GM12873 (cell line): ENCODE data around the gene KIAA0513.

Experiments
- TF ChIP-seq, protein P1 (sequence below): IDR thresholded peaks from 2 replicates; pipeline ENCODE4 v1.5.1; 2012; ENCODE audit warnings: low read depth, mild to moderate bottlenecking, moderate library complexity, low read length, control low read depth; ENCODE audit not compliant: insufficient read depth; ENCODE audit errors: missing control alignments

The KIAA0513 gene

DNA sequence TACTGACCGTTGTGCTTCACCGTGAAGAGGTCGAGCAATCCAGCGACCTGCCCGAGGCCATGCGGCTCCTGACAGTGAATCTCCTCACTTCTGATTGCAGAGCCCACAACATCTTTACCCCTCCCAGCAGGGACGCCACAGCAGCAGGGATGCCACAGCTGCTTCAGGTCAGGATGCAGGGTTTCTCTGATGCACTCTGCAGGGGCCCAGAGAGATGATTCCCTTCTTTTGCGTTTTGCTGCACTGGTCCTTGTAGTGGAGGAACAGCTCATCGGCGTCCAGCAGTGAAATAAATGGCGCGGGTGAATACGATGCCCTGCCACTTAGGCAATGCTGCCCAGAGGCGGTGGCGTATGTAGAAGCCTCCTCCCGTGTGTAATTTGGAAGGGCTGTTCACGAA is 5.6 kb downstream of the KIAA0513 start:
- TF ChIP-seq, protein P1, sequence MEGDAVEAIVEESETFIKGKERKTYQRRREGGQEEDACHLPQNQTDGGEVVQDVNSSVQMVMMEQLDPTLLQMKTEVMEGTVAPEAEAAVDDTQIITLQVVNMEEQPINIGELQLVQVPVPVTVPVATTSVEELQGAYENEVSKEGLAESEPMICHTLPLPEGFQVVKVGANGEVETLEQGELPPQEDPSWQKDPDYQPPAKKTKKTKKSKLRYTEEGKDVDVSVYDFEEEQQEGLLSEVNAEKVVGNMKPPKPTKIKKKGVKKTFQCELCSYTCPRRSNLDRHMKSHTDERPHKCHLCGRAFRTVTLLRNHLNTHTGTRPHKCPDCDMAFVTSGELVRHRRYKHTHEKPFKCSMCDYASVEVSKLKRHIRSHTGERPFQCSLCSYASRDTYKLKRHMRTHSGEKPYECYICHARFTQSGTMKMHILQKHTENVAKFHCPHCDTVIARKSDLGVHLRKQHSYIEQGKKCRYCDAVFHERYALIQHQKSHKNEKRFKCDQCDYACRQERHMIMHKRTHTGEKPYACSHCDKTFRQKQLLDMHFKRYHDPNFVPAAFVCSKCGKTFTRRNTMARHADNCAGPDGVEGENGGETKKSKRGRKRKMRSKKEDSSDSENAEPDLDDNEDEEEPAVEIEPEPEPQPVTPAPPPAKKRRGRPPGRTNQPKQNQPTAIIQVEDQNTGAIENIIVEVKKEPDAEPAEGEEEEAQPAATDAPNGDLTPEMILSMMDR, result no peak

DNA sequence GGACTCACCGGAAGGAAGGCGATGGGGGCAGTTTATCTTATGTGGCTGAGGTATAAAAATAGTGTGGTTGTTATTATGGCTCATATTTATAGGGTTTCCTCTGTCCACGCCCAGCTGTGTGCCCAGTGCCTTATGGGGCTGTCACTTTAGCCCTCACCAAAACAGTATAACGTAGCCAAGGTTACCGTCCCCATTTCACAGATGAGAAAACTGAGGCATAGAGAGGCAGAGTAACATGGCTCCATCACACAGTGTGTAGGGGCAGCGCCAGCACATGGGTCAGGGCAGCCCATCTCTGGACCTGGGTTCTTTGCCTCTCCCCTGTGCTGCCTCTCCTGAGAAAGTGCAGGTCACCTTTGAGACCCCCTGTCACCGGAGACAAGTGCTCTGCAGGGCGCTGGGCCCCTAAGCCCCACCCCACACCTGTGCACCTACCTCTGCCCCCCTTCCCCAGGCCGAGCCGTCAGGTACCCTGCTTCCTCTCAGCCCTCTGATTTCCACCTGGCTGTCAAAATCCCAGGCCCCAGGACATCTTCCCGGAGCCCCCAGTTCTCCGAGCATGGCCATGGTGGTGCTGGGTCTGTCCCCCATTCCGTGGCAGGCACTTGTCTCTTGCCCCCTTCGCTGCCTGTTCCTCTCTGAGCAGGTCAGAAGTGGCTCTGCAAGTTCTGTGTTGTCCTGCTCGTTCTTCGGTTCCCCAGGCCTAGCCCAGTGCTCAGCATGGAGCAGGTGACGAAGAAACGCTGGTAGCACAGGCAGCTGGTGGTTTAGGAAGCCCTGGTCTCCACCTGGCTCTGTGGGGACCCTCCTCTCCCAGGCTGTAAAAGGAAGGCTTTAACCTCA is 7.2 kb downstream of the KIAA0513 start:
- TF ChIP-seq, protein P1, result no peak

- TF ChIP-seq, protein P1, result no peak
These were observed 8.8 kb downstream of the KIAA0513 start for GRCh38 chr16:85036236-85037049.

DNA sequence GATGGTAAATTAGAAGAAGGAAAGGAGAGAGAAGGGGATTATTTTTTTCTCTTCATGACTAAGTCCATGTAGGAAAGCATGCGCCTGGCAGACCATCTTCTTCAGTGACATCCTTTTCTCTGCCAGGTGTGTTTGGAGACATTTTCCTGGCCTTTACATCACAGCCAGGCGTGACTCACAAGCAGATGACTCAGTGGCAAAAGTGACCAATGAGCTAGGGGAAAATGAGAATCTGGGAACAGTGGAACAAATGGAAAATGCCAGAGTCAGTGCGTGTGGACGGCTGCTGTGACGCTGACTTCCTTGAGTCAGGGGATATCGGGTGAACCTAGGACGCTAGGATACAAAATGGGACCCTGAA is 9.4 kb downstream of the KIAA0513 start:
- TF ChIP-seq, protein P1, result no peak

- TF ChIP-seq, protein P1, result no peak
These were observed 10.1 kb downstream of the KIAA0513 start for GRCh38 chr16:85037721-85038120.

DNA sequence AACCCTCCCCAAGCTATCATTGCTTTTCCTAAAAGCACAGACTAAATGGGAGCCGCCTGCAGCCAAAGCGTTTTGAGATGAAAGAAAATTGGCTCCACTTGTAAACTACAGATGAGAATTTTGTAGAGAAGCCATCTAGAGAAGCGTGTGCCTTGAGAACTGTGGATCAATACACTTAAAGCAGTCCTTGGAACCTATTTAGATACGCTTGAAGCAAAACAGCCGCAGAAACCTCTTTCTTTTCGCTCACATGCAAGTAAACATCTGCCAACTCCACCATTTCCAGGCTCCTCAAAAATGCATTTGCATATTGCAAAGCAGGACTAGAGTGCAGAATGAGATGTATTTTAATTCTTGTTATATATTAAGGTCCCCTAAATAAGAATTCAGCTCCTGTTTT is 13.1 kb downstream of the KIAA0513 start:
- TF ChIP-seq, protein P1, result no peak
